Suppressor macrophage (primary cell): ENCODE results near the gene TCF4.

ENCODE experiments used
- DNase-seq, 4 experiments: peaks; one replicate each; pipeline ENCODE4 v3.0.0-alpha.2; 2020 to 2022

TCF4 gene

GRCh38 chr18:55381277-55381676, 206.7 kb downstream of the TCF4 start:
- peak; percentile 16 to 59 (median 48) for DNase-seq

GRCh38 chr18:55380589-55380988, 207.4 kb downstream of the TCF4 start:
- DNase-seq, result no peak

DNA sequence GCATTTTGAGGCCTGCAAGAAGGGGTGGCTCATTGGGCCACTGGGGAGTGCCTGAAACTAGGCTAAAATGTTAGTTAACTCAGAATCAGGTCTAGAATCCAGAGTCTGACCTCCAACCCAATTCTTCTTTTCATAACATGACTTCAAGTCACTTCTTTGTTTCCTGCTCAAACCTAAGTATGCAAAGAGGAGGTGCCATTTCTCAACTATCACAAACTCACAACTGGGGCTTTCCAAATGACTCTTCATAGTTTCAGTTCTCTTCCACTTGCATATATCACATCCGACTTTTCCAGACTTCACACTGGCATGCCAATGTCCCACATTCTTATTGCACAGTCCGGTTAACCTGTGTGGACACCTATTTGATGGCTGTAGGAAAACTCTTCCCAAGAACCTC, 211.6 kb downstream of the TCF4 start:
- DNase-seq, result peak; percentile 35 to 80 (median 60)

DNA sequence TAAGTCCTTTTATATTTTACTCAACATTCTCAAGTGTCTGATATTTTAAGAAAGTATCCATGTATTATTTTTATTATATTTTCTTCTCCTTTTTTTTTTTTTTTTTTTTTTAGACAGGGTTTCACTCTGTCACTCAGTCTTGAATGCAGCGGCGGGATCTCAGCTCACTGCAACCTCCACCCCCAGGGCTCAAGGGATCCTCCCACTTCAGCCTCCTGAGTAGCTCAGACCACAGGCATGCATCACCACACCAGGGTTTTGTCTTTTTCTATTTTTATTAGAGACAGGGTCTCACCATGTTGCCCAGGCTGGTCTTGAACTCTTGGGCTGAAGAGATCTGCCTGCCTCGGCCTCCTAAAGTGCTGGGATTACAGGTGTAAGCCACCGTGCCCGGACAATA, 212.1 kb downstream of the TCF4 start:
- DNase-seq, result peak in 1 of 4 experiments; percentile 10

GRCh38 chr18:55374741-55375140, 213.3 kb downstream of the TCF4 start:
- DNase-seq, result no peak

DNA sequence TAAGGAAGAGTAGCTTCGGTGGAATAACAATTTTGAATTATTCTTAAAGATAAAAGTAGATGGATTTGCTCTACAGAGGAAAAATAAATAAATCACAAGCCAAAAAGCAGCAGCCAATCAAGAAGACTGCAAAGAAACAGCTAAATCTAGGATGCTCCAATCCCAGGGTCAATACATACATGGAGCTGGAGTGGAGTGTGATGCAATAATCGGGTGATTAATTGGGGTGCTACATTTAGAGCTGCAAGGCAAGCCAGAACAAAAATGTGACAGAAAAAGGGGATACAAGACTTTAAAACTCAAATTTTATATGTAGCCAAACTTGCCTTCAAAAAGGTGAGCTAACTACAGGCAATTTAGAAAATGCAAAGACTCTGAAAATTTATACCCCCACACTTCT, 215.8 kb downstream of the TCF4 start:
- DNase-seq, result no peak

DNA sequence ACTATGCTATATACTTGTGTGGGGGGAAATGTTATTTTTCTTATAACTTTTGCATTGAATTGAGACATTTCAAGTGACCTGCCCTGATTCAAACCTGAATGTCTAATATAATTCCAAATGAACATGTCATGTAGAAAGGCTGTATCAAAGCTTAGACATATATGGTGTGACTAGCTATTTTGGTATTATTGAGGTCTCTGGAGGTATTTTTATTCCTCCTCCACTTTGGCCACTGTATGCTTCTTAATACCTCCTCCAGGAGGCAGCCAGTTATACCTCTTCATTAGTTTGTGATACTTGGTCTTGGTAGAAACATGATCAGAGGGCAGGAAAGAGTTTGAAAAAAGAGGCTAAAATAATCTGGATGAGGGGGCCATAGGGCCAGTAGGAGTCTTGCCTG, 217.1 kb downstream of the TCF4 start:
- DNase-seq, result no peak

- DNase-seq, result no peak
Observed at GRCh38 chr18:55369346-55369745, 218.6 kb downstream of the TCF4 start.

DNA sequence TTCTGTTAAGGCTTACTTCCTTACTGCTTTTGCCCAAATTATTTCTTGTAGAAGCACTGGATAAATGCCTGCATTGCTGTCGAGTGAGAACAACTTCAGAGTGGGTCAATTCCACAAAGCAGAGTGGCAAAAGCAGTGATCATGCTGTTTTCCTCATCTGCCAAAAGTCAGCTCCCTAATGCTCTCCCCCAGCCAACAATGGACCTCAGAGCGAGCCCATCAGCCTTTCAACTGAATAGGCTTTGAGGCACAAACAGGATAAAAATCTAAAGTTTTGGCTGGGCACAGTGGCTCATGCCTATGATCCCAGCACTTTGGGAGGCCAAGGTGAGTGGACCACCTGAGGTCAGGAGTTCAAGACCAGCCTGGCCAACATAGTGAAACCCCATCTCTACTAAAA, 222.7 kb downstream of the TCF4 start:
- no peak for DNase-seq

- no peak for DNase-seq
Observed at GRCh38 chr18:55362303-55362702, 225.7 kb downstream of the TCF4 start.

DNA sequence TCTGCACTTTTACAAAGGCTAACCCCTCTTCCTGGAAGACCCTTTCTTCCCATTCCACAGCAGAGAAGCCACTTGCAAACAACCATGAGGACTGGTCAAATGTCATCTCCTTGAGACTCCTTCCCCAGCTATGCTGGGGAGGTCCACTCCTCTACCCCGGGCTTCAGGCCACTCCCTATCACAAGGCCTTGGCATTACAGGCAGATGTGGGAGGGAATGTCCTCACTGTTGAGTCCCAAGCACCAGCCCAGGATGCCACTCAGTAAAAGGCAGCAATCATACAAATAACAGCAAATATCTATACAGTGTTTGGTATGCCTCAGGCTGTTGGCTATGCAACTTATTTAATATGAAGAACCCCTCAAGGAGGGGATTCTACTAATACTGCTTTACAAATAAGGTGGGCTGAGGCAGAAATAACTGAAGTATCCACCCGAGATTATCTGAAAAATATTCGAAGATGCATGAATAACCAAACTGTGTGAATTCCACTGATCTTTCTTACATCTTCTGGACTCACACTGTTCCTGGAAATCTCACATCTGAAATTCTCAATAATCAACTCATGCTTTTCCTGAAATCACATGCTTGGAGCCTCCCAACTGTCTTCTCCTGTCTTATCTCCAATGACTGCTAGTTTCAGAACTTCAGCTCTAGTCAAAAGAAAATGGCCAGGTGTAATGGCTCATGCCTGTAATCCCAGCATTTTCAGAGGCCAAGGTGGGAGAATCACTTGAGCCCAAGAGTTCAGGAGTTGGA, 226.3 kb downstream of the TCF4 start:
- DNase-seq, result no peak

GRCh38 chr18:55360061-55360460, 227.9 kb downstream of the TCF4 start:
- DNase-seq, result no peak

DNA sequence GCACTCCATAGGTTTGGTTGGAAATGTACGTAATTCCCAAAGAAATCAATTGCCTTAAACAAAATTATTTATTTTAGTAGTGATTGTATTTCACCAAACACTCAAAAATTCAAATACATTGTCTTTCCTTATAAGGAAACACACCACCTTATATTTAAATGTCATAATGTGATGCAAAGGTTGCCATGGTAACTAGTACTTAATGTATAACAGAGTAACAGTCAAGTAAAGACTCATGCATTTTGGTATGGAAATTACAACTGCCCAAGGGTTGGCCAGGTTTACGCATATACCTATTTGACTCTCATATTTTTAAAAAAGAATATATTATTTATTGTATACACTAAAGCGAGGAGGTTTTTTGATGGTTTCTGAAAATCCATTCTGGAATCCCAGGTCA, 231.2 kb downstream of the TCF4 start:
- DNase-seq, result no peak

- DNase-seq, result peak; percentile 17 to 43 (median 32)
Observed at GRCh38 chr18:55355223-55355622, 232.8 kb downstream of the TCF4 start.

GRCh38 chr18:55354795-55355194, 233.2 kb downstream of the TCF4 start:
- DNase-seq, result no peak

DNA sequence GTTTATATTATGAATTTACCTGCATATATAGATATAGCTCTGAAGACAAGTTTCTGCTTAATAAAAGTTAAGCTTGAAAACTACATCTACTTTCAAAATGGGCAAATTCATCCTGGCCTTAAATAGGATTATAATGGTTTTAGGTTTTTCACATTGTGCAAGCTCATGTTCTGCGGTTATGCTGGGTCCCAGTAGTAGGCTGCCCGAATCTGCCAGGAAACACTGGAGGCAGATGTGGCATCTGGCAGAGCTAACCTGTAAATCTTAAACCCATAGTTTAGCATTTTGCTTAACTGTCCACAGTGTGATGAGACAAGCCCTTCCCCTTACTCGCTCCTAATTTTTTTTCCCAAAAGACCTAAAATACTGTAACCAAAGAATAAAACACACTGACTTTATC, 234.2 kb downstream of the TCF4 start:
- no peak for DNase-seq

DNA sequence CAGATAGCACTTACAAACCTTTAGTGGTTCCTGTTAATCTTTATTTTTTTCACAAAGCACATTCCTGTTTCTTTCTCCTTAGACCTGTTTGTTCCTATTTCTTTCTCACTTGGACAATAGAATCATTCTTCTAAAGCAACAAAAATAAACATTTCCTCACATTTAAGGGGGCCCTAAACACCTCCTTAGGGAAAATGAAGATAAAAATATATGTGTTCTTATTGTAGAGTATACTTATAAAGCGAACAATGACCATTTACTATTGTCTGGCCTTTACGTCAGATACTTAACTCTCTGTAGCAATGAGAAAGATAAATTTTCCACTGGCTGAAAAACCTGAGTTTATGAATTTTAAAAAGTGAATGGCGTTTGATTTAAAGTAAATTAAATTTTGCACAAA, 234.6 kb downstream of the TCF4 start:
- no peak for DNase-seq

DNA sequence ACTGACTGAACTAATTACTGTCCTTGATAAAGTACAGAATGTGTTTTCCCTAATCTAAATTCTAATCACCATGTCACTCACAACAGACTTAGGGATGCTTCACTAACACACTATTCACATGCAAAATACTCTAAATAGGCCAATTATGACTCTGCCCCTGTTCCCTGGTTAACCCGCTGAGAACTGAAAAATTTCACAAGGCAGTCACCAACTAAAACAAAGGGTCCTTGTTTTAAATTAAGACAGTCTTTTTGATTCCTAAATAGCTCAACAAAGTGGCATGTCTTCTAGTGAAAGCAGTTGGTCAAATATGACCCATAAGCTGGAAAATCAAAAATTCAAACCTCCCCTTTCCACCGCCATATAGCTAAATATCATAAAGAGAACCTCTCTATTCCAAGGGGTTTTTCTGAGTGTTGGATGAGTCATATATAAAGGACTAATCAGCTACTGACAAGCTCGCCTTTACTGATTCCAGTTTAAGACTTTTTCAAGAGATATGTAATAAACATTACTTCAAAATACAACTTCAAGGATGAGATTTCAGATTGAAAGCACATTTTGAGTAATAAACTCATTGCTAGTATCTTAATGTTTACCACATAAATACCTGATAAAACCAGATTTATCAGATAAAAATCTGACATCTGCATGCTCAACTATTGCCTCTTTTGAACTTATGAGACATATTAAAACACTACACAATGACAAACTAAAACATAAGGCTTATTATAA, 235.8 kb downstream of the TCF4 start:
- DNase-seq, result no peak

DNA sequence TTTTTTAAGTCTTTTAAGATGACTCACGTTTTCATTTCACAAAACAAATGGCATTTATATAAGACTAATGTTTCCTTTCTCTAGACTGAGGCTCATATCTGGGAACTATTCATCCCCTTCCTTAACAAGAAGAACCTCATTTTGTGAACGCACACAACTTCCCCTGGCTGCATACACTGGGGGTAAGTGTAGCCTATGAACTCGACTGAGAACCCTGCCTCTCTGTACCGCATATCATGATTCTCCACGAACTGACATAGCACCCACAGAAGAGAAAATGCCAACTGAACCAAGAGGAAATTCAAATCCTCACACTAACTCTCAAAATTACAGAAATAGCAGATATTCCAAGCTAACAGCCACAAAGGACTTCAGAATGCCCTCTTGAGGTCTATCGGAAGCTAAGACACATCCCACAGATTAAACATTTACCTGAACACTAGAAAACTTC, 236.7 kb downstream of the TCF4 start:
- no peak for DNase-seq

DNA sequence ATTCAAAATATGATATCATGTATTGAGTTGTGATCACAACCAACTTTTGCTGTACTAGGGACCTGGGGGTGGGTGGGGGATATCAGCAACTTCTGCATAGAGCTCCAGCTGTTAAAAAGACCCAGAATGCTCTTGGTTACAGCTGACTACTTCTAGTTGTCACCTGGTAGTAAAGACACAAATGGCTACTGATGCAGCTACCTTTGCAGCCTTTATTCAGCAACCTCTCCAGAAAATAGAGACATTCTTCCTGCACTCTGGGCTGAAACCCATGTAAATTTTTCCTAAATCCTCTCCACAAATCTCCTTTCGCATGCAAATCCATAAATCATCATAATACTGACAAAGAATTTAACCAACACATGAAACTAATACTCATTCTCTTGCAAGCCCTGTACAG, 238.3 kb downstream of the TCF4 start:
- no peak for DNase-seq

GRCh38 chr18:55346961-55347740, 240.8 kb downstream of the TCF4 start:
- DNase-seq, result no peak

DNA sequence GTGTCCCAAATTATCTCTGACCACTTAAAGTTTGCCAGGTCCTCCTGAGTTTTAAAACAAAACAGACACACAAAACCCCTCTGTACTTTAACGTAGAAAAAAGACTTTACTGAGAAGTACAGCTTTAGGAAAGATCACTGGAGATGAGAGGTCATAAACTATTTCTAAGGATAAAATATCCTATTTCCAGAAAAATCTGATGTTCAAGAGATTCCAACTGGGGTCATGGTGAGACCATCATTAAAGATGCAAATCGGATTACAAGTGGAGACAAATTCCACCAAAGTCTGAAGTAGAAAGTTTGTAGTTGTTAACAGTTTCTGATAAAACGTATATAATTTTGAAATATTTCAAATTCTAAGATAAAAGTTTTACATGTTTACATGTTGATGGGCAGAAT, 241.6 kb downstream of the TCF4 start:
- no peak for DNase-seq
